DMS53 (cell line): ENCODE measurements around the gene PLEKHM3.
"Not testable (repeated sequence)": the region's sequence is repeated elsewhere in the genome, so short reads cannot be mapped to it uniquely, and the experiment has no call there.

Experiments
- DNase-seq: peaks from one replicate; lab custom pipeline; 2025; lab: John Stamatoyannopoulos, UW

Gene PLEKHM3

DNA sequence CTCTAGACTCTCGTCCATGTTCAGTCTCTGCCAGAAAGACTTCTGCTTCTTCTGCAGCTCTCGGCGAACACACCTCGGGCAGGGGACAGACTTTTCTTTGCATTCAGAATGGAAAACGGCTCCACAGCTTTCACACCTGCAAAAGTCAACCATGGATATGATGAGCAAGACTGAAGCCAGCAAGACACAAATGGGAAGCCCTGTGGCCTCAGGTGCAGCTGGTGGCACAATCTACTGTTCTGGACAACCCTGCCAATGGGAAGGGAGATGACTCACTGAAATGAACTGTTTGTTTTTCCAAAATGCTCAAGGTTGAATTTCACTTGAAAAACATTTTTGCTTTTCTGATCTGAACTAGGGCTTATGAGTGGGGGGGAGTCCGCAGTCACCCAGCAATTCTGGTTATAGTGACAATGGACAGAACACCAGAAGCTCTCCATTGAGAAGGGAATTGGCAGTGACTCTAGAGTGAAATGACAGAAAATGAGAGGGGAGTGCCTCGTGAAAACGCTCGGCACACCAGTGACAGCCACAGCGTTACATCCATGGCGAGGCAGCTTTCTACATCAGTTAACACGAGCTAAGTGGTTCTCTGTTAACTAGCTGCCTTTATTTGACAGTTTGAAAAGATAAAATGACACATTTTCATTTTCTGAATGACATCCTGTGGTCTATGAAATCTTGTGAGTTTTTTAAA is 196.8 kb downstream of the PLEKHM3 start:
- peak; percentile 84 for DNase-seq

DNA sequence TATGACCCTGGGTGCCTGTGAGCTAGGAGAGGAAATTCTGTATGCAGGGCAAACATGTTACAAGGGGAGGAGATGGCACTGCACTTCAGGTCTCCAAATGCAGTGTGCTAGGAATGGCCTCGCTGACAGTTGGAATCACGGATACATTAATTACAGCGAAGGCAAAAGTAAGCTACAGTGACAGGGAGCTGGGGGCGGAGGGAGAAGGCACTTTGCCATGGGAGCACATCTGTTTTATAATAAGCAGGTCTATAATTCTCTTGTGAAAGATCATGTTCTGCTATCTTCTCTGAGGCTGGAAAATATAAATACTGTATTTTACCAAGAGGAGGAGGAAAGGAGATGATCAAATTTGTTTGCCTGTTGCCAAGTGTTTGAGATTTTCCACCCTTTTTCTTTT is 199.3 kb downstream of the PLEKHM3 start:
- no peak for DNase-seq

DNA sequence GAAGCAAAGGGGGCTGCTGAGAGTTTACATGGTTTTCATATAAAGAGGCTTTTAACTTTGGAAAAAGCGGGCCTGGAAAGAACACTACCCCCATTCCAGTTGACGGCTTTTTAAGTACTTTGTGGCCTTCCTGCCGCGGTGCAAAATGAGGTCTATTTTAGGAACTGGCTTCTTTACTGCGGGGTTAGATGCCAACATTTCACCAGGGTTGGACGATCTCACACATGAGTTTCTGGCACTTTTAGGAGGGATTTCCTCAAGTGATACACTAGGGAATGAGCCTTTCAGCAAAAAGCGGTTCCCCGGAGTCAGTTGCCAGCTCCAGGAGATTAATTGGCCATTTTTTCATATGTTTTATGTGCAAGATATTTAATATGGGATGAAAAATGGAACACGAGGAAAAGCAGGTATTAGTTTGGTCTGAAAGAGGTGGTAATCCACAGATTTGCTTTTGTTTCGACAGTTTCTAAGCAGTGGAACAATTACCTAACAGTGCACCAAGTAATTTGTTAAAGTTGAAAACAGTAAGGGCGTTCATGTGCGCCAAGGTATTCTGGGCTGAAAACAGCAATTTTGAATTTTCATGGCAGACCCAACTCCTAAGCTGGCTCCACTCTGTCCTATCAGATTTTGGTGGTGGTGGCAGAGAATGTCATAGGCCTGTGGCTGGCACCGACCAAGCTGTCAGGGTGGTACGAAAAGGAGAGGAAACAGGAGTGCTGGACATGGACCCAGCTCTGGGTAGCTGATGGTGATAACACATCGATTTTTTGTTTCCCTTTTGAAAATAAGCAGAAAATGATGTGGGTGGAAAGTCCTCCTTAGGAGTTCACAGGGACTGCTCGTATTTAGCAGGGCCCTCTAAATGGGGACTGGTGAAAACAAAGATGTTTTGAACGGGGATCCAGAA is 200.0 kb downstream of the PLEKHM3 start:
- no peak for DNase-seq

DNA sequence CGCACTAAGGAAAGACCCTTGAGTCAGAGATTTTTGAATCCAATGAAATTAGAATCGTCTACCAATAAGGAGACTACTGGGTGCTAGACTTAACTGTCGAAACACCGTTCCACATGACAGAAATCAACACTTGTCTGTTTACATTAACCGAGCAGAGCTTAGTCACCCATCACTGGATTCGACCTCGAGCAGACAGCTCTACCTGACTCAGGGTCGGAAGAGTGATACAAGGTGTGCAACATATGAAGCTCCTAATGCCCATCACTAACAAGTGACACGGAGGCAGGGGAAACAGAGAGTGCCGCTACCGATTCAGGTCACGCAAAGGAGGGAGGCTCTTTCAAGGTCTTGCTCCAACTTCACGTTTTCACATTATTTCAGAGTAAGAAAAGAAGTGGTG is 201.5 kb downstream of the PLEKHM3 start:
- peak; percentile 87 for DNase-seq

DNA sequence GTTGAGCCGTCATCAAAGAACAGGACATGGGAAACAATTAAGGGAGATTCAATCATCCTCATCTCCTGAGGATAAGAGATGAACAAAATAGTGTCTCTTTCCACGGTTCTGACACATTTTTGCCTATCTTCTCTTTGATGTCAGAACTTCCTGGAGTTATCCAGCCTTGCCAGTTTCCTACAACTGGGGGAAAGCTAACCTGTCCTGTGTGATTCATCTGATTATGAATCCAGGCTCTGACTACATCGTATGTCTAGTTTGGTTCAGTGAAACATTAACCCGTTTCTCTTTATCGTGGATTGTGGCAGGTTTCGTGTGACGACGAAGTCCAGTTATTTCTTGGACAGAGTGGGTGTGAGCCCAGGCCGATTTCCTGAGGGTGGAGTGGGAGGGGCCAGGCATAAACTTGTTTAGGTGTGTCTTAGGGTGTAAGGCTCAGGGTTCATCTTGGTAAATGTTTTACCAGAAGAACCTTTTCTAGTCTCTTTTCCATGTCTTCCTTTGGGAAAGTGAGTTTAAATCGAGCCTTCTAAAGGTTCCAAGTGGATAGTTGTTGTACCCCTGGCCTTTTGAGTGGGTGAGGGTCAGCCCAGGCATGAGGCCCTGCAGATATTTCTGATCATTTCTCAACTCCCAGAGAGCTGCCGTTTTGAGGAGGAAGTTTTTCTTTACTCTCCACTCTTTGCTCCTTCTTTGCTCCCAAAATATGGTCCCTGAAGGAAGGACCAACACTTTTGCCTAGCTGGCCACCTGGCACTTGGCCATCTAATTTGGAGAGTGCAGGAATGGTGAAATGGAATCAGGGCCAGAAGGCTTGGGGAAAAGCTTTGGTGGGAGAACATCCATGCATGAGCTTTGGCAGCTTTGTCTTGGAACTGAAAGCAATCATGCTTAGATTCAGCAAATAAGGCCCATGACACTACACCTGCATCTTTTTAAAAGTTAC is 205.2 kb downstream of the PLEKHM3 start:
- DNase-seq = peak; percentile 86

DNA sequence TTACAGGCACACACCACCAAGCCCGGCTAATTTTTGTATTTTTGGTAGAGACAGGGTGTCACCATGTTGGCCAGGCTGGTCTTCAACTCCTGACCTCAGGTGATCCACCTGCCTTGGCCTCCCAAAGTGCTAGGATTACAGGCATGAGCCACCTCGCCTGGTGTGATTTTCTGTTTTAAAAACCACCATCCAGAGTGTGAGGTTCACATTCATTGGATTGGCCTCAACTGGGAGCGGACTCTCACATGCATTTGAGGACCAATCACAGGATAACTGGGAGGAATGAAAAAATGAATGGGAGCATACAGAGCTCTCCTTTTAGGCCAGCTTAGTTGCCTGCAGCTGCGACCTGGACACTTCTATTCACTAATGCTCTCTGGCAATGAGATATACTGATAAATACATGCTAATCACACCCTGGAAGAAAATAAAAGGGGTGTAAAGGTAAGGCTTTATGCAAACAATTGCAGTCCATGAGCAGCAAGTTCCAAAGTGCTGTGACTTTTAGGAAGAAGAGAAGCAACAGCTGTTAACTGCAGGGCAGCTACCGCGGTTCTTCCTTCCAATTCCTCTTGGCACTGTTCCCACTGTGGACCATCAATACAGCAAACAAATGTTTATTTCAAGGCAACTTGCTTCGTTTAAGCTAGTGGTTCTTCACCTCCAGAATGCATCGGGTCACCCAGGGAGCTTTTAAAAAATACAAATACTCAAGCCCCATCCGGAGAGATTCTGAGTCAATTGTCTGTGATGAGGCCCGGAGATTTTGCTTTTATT is 206.1 kb downstream of the PLEKHM3 start:
- DNase-seq = peak; percentile 50

DNA sequence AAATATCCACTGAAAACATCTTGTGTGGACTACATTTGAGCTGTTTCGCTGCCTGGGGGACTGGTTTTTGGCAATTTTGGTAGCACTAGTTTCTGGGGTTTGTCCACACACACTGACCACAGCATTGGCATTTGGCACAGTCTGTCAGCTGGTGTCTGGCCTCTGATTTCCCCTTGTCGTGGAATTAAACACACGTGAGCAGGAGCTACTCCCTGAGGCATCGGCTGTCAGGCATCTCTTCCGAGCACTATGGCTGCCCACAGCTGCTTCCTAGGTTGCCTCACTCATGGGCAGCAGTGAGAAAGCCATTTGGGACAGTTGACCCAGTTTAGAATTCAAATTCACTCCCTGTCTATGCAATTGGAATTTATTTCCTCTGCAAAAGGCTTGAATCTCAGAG is 208.8 kb downstream of the PLEKHM3 start:
- no peak for DNase-seq

DNA sequence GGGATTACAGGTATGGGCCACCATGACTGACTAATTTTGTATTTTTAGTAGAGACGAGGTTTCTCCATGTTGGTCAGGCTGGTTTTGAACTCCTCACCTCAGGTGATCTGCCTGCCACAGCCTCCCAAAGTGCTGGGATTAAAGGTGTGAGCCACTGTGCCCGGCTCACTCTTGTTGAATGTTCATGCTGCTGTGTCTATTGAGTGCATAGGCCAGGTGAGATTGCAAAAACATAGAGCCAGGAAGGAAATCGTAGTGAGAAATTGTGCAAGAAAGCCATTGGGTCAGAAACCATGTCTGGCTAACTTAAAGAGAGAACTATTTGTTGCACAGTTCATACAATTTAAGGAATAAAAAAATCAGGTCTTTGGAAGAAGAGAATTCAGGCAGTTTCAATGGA is 210.1 kb downstream of the PLEKHM3 start:
- no peak for DNase-seq

DNA sequence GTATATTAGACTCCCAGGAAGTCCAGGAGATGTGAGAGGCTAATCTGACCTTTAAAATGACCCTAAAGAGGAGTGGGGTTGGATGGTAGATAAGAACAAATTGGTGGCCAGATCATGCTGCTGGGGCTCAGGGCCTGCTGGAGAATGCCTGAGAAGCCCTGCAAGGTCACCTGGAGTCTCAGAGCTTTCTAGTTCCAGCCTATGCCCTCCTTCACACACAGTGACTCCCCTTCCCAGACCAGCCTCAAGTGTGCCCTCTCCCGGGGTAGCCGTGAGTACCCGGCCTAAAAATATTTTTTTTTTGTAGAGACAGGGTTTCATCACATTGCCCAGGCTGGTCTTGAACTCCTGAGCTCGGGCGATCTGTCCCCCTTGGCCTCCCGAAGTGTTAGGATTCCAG is 211.4 kb downstream of the PLEKHM3 start:
- DNase-seq = no peak

DNA sequence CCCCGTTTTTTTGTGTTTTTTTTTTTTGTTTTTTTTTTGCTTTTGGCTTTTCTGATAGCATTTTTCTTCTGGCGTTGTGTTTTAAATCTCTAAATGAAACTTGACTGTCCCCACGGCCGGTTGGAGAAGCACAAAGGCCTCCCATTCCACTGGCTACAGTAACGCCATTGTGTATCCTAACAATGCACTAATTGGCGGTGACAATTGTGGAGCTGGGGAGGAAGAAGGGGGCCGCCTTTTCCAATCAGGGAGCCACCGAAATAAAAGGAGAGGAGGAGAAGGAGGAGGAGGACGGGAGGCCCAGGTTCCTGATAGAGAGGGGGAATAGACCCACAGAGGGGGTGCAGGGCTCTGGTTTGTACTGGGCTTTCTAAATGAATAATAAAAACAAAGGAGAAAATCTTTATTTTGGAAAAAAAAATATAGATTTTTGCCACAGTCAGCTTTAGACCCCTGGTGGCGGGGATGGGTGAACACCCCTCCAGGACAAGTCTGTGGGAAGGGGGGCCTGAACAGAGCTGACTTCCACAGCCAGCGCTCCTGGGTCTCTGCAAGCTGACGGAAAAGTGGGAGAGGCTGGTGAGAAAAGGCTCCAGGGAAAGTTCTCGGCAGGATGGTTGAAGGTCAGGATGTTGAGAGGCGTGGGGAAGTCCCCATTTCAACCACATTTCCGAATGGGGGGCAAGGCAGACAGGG is 212.0 kb downstream of the PLEKHM3 start:
- DNase-seq = no peak

DNA sequence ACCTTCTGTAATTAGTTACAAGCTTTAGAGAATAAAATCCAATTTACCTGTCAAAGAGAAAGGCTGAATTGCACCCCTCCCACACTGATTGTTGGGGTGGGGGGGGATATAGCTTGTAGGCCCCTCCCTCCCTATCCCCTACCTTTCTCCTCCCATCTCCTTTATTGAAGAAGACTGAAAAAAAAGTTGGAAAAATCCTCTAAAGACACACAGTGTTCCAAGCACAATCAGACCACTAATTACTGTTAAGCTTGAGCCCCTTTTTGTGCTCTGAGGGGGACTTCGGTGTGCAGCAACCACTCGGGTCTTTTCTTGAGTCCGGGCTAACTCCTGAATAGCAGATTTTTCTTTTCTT is 212.6 kb downstream of the PLEKHM3 start:
- no peak for DNase-seq

DNA sequence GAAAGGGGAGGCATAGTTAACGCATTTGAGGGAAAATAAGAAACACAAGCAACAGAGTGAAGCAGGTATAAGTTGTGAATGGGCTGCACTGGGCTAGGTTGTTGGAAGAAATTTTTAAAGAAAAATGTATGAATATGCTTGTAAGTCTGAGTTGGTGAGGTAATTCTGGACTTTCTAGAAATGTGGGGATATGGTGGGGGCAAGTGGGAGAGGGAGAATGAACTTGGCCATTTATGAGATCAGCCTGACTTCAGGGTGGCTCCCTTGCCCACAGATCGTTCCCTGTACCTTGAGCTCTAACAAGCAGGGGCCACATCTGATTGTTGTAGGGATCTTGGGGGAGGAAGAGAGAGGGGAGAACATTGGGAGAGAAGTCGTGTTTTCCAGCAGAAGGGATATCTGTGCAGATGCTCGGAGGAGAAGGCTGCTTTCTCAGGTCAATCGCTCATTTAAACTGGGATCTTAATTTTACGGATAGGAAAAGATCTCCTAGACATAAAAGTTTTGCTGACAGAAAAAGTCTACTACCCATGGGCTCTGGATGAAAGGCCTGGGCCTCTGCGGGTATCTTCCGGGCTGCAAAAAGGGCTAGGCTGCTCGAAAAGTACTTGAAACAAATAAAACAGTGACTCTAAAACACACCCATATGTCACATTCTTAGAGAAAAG is 213.1 kb downstream of the PLEKHM3 start:
- DNase-seq = no peak

DNA sequence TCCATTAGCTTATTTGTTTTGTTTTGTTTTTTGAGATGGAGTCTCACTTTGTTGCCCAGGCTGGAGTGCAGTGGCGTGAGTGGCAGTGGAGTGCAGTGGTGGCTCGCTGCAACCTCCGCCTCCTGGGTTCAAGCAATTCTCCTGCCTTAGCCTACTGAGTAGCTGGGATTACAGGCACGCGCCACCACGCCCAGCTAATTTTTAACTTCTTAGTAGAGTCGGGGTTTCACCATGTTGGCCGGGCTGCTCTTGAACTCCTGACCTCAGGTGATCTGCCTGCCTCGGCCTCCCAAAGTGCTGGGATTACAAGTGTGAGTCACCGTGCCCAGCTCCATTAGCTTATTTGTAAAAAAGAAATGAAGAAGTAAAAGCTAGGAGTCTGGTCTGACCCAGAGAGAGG is 213.7 kb downstream of the PLEKHM3 start:
- not testable (repeated sequence) for DNase-seq

DNA sequence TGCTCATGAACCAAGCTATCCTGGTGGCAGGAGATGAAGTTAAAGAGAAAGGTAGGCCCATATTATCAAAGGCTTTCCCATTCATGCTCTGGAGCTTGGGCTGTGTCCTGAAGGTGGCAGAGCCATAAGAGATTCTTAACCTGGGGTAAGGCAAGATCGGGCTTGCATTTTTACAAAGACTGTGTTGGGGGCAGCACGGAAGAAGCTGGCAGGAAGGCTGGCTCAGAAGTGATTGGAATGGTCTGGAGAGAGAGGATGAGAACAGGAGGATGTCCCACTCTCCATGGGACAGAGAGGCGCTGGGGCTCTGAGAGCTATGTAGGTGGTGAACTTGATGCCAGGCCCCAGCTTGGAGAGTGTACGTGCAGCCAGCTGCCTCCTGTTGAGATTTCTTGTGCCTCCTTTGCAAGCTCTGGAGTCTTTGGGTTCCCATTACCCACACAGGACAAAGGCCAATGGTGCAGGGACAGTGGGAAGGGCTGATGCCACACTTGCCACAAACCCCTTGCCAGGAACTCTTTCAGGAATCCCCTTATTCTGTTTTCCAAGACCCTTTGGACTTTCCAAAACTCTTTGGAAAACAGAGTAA is 215.0 kb downstream of the PLEKHM3 start:
- DNase-seq = no peak

DNA sequence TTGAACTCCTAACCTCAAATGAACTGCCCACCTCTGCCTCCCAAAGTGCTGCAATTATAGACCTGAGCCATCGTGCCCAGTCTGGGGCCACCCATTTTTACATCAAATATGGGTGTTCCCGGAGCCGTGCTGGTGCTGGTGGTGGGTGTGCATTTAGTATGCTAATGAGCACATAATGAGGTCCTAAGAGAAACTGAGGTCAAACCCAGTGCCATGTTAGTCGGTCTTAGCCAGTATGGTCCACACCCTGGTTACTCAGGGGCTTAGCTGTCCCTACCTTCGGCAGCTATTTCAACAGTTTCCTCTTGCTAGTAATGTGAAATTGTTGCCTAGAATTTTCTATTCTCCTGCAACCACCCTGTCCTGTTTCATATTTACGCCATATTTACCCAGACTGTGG is 217.2 kb downstream of the PLEKHM3 start:
- DNase-seq = no peak

DNA sequence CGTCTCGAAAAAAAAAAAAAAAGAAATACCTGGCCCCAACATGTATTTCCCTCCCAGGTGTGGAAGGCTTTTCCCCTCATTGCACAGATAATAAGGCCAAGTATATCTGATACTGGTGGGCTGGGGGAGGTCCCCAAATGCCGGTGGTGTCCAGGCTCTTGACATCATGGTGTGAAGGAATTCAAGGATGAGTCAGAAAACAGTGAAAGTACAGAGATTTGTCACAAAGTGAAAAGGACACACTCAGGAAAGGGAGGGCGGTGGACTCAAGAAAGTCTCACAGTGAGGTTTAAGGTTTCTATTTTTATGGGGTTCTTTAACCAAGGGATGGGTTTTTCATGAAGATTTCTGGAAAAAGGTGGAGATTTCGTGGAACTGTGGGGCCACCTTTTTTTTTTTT is 217.8 kb downstream of the PLEKHM3 start:
- no peak for DNase-seq

DNA sequence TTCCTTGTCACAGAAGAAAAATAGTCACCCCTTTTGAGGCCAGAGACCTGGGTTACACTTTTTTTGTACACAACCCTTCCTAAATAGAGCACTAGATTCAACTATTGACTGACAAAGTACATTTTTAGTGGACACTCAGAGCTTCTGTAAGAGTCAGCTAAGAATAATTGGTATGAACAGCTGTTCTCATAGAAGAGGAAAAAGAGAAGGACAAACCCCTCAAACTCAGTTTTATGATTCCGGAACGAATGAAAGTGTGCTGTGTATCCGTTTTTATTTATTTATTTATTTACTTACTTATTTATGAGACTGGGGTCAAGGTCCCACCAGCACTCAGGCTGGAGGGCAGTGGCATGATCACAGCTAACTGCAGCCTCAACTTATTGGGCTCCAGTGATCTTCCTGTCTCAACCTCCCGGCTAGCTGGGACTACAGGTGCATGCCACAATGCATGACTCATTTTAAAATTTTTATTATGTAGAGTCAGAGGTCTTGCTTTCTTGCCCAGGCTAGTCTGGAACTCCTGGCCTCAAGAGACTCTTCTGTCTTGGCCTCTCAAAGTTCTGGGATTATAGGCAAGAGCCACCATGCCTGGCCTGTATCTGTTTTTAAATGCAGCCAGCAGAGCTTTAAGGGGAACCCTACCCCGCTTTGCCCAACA is 219.6 kb downstream of the PLEKHM3 start:
- DNase-seq = no peak

DNA sequence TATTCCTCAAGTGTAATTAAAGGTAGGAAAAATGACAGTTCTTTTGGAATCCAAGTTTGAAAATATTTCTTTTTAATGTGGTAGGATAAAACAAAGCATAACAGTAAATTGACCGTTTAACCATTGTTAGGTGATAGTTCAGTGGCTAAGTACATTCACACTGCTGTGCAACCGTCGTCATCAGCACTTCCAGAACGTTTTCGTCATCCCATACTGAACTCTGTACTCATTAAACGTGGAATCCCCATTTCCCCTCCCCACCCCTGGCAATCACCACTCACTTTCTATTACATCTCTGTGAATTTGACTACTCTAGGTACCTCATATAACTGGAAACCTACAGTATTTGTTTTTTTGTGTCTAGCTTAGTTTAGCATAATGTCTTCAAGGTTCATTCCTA is 222.7 kb downstream of the PLEKHM3 start:
- DNase-seq = no peak

DNA sequence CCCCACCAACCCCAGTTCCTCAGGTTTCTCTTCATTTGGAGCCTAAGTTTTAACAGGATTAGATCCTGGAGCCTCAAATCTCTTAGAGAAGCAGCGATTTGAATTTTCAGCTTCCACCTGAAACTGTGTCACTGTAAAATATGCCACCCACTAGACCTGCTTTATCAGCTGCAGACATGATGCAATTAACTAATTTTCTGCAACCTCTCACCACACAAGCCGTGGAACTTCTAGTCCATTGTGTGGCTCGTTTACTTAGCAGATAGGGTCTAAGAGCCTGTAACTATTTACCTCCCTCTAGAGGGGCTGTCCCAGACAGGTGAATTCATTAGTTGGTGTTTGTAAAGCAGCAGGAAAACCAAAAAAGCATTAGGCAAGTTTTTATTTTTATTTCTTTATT is 224.1 kb downstream of the PLEKHM3 start:
- peak; percentile 22 for DNase-seq
